GM19395 (cell line): ENCODE results near the gene HAND1.

ENCODE experiments used
- ATAC-seq: cut with Tn5 transposase; IDR thresholded peaks from one replicate; pipeline ENCODE4 v1.9.1; 2021; ENCODE audit warnings: mild to moderate bottlenecking, moderate library complexity; ENCODE audit not compliant: unreplicated experiment

The HAND1 gene

DNA sequence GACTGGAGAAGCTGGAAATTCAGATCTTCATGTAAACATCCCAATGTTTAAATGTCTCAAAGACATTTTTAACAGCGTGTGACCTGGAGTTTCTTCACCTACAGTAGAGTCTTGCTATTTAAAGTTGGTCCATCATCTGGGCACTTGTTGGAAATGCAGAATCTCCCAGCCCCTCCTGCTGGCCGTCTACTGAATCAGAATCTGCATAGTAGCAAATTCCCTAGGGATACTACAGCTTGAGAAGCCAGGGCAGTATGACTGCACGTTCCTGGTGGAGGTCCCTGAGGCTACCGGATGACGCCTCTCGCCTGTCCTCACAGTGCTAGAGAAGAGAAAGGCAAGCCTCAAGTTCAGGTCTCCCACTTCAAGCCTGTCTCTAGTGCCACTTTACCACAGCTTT lies 16.5 kb downstream of the HAND1 start:
- ATAC-seq, result no peak

DNA sequence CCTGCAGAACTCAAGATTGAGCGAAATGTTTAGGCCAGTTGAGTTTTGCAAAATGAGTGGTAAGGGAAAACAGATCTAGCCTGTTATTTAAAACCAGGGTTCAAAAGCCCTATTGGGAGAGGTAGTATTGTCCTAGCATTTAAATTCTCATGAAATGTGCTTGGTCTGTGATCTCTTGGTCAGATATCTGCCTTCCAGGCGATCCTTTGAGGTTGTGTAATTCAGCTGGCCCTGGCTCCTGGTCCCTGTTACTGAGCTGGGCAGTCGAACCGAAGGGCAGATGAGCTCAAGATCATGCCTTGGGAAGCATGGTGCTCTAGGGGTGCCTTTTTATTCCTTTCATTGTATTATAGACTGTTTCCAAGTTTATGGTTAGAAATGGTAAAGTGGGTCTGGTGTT lies 17.9 kb downstream of the HAND1 start:
- ATAC-seq, result no peak

GRCh38 chr5:154459015-154459414 lies 19.0 kb downstream of the HAND1 start:
- ATAC-seq, result no peak

DNA sequence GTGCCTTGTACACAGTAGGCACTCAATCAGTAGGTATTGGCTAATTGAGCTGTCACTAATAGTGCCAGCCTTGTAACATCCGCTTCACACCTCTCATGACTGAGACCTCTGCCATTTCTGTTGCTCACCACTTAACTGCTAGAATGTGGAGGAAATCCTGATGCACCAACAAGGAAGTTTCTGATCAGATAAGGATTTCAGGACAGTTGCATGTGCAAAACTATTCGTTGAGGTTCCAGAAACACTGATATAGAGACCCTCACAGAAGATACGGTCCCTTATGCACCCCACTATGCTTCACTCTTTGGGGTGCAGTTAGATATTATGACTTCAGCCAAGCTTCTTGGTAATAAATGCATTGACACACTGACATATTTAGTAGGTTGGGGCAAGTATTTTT lies 21.5 kb downstream of the HAND1 start:
- no peak for ATAC-seq

DNA sequence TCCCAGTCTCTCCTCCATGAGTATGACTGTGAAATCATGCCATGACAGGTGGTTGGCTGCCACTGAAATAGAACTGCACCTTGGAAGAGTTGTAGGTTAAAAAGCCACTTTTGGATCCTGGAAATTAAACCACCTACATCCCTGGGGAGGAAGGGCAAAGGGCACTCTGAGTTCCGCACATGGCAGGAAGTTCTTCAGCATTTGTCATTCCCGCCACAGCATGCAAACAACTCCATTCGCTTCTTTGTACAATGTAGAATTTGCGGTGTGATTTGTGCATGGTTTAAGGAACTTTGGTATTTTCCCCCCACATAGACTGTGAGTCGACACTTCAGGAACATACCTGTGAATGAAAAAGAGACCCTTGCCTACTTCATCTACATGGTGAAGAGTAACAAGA lies 22.4 kb downstream of the HAND1 start:
- ATAC-seq, result no peak

- no peak for ATAC-seq
Observed at GRCh38 chr5:154451957-154452356, 26.1 kb downstream of the HAND1 start.

- ATAC-seq, result no peak
Observed at GRCh38 chr5:154449786-154450185, 28.2 kb downstream of the HAND1 start.

GRCh38 chr5:154447089-154447725 lies 30.8 kb downstream of the HAND1 start:
- ATAC-seq, result no peak

DNA sequence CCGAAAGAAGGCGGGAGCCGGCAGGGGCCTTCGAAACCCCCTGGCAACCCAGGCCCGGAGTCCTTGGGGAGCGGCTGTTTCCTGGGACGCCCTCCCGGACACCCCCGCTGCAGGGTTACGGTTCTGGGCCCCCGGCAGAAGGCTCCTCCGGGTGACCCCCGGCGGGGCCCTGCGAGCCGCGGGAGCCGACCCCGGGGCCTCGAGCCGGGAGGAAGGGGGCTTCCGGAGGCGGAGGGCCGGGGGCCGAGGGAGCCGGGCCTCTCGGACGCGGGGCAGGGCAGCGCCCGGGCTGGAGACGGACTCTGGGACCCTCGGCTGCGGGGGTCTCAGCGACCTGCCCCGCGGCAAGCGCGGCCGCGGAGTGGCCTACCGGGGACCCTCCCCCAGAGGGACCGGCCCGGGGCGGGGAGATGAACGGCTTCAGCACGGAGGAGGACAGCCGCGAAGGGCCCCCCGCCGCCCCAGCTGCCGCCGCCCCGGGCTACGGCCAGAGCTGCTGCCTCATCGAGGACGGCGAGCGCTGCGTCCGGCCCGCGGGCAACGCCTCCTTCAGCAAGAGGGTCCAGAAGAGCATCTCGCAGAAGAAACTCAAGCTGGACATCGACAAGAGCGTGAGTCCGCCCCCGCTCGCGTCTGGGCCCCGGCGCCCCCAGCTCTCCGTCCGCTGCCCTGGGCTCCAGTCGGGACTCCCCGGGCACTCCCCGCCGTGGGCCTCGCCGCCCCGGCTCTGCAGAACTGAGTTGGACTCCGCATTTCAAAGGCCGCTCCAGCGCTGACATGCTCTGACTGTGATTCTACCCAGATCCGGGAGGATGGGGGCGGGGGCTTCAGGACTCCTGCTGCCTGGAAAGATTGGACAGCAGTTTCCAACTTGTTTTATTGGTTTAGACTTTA lies 31.6 kb downstream of the HAND1 start:
- ATAC-seq, result peak; percentile 19

DNA sequence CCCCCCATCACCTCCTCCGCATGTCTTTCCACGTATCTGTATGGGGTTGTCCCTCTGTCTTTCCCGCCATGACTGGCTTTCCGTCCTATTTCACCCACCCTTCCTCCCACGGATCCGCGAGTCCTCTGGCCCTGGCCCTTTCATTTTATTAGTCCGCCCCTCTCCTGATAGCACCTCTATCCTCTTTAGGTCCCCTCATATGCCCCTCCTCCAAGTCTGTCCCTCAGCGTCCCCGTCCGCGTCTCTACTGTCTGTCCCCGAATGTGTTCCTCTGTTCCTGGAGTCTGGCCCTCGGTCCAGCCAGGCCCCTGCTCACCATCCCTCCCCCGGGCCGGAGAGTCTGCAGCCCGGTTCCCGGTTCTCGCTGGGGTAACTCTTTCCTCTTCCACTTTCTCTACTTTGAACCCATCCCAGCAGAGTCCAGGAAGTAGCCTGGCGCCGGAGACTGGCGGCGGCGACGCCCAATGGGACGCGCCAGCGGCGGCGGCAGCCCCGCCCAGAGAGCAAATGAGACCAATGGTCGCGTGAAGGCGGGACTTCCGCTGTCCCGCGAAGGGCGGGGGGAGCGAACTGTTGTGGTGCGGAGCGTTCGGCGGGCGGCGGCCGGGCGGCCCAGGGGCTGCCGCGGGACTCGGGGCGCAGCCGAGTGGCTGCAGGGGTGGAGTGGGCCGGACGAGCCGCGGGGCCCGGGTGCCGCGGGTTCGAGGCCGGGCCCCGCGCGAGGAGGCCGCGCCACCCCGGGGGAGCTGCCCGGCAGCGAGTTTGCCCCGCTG lies 32.4 kb downstream of the HAND1 start, which contains the start of gene SAP30L:
TSS of gene SAP30L (plus strand) at position 576 of the 773 bp plus-strand sequence. CDS start 608 bp downstream, outside the sequence.
- peak; percentile 92 for ATAC-seq

DNA sequence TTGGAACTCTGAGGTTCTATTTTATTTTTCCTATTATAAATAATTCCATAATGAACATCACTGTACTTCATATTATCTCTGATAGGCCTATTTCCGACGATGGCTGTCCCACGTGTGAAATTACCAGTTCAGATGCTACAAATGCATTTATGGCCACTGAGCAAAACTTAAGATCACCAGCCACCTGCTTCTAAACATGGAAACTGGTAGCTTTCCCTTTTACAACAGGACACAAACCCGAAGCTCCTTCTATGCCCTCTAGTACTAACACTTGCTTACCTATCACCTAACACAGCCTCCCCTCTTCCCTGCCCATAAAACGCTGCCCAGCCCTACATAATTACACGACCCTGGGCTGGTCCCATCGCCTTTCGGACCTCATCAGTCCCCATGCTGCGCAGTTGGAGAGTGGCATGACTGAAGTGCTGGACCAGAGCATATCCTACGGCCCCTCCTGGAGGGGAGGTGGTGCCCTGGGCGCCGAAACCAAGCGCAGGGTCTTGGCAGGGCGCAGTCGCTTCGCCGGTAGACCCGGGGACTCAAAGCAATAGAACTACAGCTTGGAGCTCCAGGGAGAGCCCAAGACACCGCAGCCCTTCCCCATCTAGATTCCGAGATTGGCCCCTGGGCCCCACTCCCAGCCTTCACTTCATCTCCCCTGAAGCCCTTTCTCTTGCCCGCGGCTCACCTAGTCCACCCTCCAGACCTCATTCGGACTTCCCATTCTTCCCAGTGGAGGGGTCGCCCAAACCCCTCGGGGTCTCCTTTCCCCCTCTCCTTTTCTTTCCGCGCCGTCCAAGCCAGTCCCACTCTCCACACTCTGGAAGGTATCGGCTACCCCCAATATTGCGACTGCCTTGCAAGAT lies 33.2 kb downstream of the HAND1 start:
- ATAC-seq, result peak; percentile 22

DNA sequence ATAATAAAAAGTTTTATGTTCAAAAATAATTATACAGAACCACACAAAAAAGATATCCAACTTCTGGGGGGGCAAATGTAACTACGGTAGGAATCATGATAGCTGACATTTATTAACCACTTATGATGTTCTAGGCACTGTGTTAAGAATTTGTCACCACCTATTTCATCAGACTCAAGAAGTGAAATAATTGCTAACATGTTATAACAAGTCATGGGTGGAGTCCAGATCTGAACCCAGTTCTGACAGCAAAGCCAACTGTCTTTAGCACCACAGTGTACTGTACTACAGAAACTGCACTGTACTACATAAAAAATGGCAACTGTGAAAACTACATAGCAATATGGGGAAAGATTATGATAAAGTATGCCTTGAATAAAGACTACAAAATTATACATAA lies 35.2 kb downstream of the HAND1 start:
- no peak for ATAC-seq

GRCh38 chr5:154440540-154440939 lies 37.5 kb downstream of the HAND1 start:
- no peak for ATAC-seq

DNA sequence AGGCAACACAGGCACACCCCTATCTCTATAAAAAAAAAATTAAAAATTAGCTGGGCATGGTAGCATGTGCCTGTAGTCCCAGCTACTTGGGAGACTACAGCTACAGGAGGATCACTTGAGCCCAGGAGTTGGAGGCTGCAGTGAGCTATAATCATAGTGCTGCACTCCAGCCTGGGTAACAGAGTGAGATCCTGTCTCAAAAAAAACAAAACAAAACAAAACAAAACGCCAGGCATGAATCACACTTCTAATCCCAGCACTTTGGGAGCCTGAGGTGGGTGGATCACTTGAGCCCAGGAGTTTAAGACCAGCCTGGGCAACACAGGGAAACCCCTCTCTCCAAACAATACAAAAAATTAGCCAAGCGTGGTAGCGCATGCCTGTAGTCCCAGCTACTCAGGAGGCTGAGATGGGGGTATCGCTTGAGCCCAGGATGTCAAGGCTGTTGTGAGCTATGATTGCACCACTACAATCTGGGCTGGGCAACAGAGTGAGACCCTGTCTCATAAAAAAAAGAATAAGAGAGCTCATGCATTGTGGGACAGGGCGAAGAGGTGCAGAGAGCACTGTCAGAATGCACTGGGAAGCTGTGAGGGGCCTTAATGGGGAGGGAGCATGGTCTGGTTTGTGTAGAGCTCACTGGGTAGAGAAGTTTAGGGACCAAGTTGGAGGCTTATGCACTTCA lies 40.6 kb downstream of the HAND1 start:
- no peak for ATAC-seq

DNA sequence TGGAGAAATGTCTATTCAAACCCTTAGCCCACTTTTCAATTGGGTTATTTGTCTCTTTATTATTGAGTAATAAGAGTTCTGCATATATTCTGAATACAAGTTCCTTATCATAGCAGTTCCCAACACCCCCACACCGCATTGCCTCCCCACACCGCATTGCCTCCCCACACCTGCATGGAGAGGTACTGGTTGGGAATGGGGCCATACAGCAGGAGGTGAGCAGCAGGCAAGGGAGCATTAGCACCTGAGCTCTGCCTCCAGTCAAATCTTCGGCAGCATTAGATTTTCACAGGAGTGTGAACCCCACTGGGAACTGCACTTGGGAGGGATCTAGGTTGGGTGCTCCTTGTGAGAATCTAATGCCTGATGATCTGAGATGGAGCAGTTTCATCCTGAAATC lies 42.8 kb downstream of the HAND1 start:
- no peak for ATAC-seq

DNA sequence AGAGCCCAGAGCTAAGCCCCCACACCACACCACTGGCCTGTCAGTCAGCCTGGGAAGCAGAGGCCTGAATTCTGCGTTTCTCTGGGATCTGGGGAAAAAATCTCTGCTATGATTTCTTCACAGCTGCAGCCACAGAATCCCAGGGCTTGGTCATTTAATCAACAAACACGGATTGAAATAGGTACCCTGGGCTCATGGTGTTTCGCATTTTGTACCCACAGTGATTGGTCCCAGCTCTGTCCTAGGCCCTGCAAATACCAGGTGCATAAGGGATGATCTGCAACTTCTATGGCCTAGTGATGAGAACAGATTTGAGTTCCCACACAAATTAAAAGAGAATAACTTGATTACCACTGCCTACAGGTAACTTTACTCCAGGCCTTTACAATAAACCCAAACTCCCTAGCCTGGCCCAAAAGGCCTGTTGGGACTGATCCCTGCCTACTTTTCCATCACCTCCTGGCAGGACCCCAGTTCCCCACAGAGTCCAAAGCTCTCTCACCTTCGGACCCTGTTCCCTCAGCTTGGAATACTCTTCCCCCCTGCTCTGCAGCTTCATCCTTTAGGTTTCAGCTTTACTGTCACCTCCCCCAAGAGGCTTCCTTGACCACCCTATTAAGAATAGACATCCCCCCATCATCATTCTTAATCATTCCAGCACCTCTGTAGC lies 46.9 kb downstream of the HAND1 start:
- ATAC-seq, result no peak

DNA sequence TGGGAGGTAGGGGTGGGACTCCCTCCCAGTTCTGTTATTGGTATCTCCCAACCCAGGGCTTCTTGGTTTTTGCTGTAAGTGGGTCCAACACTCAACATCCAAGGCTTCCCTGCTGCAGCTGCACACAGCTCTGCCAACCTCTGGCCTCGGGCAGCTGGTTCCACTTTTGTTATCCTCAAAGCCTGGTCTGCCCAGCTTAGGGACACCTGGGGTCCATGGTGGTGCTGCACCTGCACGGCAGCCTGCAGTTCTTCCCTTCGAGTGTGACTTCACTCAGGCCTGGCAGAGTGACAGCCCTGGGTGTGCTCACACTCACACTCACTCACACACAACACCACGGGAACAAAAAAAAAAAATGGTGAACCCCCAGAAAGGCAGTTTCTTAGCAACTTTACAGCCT lies 47.6 kb downstream of the HAND1 start:
- no peak for ATAC-seq

DNA sequence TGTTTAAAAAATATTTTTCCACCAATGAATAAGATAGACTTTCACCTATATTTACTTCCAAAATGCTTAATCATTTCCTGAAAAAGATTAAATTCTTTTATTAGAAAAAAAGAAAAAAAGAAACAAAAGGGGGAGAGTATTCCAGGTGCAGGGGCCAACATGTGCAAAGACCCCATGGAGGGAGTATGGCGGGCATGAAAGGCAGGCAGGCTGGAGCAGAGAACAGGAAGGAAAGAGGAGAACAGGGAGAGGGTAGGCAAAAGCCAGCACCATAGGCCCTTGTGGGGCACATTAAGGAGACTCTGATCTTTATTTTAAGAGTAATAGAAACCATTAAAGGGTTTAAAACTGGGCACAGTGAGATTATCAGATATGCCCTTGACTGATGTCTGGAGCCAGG lies 48.7 kb downstream of the HAND1 start:
- no peak for ATAC-seq

- no peak for ATAC-seq
Observed at GRCh38 chr5:154428208-154428607, 49.8 kb downstream of the HAND1 start.
